Neural cell (in vitro differentiated cells): ENCODE measurements around the gene GRWD1. TPM values are rescaled to one million over a fixed set of nuclear protein-coding genes. Genes with fewer than 3 reads are reported as not detected.

ENCODE experiments used
- H2AFZ ChIP-seq: fragments of 200-600, 300-800 bp; sonication (generic), shearing (Covaris generic); 2 replicates; pipeline ENCODE4 v1.6.0; 2014; ENCODE audit warnings: low read depth, mild to moderate bottlenecking, antibody characterized with exemption, low read length, moderate library complexity
- H3F3A ChIP-seq: fragments of 200-600 bp; shearing (Covaris generic); 2 replicates; pipeline ENCODE4 v1.6.1; 2016; ENCODE audit warnings: mild to moderate bottlenecking, moderate library complexity, mixed read lengths, antibody characterized with exemption, low read length; ENCODE audit not compliant: insufficient read depth, poor library complexity, severe bottlenecking
- H3K27ac ChIP-seq: fragments of 200-600, 300-800 bp; sonication (generic), shearing (Covaris generic); 2 replicates; pipeline ENCODE4 v1.5.1; 2014; ENCODE audit warnings: mild to moderate bottlenecking, low read length, moderate library complexity
- H3K27me3 ChIP-seq: fragments of 300-800, 200-600 bp; sonication (generic), shearing (Covaris generic); 2 replicates; pipeline ENCODE4 v1.6.0; 2014; ENCODE audit warnings: mild to moderate bottlenecking, low read depth, low read length, moderate library complexity; ENCODE audit not compliant: insufficient read depth
- H3K36me3 ChIP-seq: fragments of 300-800, 200-600 bp; sonication (generic), shearing (Covaris generic); 2 replicates; pipeline ENCODE4 v1.5.1; 2014; ENCODE audit warnings: mild to moderate bottlenecking, antibody characterized with exemption, low read length, moderate library complexity; ENCODE audit not compliant: insufficient read depth
- H3K4me2 ChIP-seq: fragments of 300-800, 200-600 bp; sonication (generic), shearing (Covaris generic); 2 replicates; pipeline ENCODE4 v1.6.0; 2014; ENCODE audit warnings: mild to moderate bottlenecking, low read length
- H3K4me3 ChIP-seq: fragments of 300-800, 200-600 bp; sonication (generic), shearing (Covaris generic); 2 replicates; pipeline ENCODE4 v1.5.1; 2014; ENCODE audit warnings: mild to moderate bottlenecking, low read length, moderate library complexity
- H3K79me2 ChIP-seq: fragments of 200-600 bp; shearing (Covaris generic); replicated peaks from 2 replicates; pipeline ENCODE4 v1.6.0; 2014; ENCODE audit warnings: mild to moderate bottlenecking, low read length, moderate library complexity; ENCODE audit not compliant: insufficient read depth
- H3K9ac ChIP-seq: fragments of 300-800, 200-600 bp; sonication (generic), shearing (Covaris generic); 2 replicates; pipeline ENCODE4 v1.6.1; 2016; ENCODE audit warnings: mild to moderate bottlenecking, low read length, mixed read lengths
- H3K9me2 ChIP-seq: fragments of 200-600 bp; shearing (Covaris generic); 2 replicates; pipeline ENCODE4 v1.6.1; 2016; ENCODE audit warnings: mild to moderate bottlenecking, low read length, mixed read lengths; ENCODE audit not compliant: insufficient read depth
- H3K9me3 ChIP-seq: fragments of 200-600, 300-800 bp; sonication (generic), shearing (Covaris generic); 2 replicates; pipeline ENCODE4 v1.6.1; 2016; ENCODE audit warnings: mild to moderate bottlenecking, mixed run types, low read length, moderate library complexity, mixed read lengths
- H4K20me1 ChIP-seq: fragments of 200-600 bp; shearing (Covaris generic); 2 replicates; pipeline ENCODE4 v1.6.1; 2016; ENCODE audit warnings: mild to moderate bottlenecking, mixed run types; ENCODE audit not compliant: insufficient read depth
- CTCF ChIP-seq: fragments of 450-650 bp; IDR thresholded peaks from 2 replicates; pipeline ENCODE4 v1.5.1; 2014; ENCODE audit warnings: antibody characterized with exemption, mild to moderate bottlenecking, moderate library complexity; ENCODE audit not compliant: poor library complexity, severe bottlenecking
- EP300 ChIP-seq: fragments of 450-650 bp; conservative IDR thresholded peaks from 2 replicates; pipeline ENCODE4 v1.6.1; 2014; ENCODE audit warnings: antibody characterized with exemption, mild to moderate bottlenecking, moderate library complexity; ENCODE audit not compliant: poor library complexity, severe bottlenecking
- EZH2 ChIP-seq: fragments of 200-600, 300-800 bp; shearing (Covaris generic), sonication (generic); IDR thresholded peaks from 2 replicates; pipeline ENCODE4 v1.6.1; 2014; ENCODE audit warnings: antibody characterized with exemption, low read length, borderline replicate concordance, mild to moderate bottlenecking; ENCODE audit not compliant: insufficient read depth, poor library complexity, severe bottlenecking
- MXI1 ChIP-seq: fragments of 450-650 bp; conservative IDR thresholded peaks from 2 replicates; pipeline ENCODE4 v1.6.1; 2014; ENCODE audit warnings: antibody characterized with exemption, mild to moderate bottlenecking; ENCODE audit not compliant: poor library complexity, severe bottlenecking
- POLR2AphosphoS5 ChIP-seq: IDR thresholded peaks from 2 replicates; pipeline ENCODE4 v1.6.1; 2012
- RAD21 ChIP-seq: fragments of 450-650 bp; conservative IDR thresholded peaks from 2 replicates; pipeline ENCODE4 v1.6.1; 2014; ENCODE audit warnings: antibody characterized with exemption, mild to moderate bottlenecking, moderate library complexity
- REST ChIP-seq: IDR thresholded peaks from 2 replicates; pipeline ENCODE4 v1.6.1; 2012; ENCODE audit warnings: borderline replicate concordance
- SMC3 ChIP-seq: fragments of 450-650 bp; conservative IDR thresholded peaks from 2 replicates; pipeline ENCODE4 v1.6.1; 2014; ENCODE audit warnings: antibody characterized with exemption, mild to moderate bottlenecking, moderate library complexity; ENCODE audit not compliant: poor library complexity
- TAF1 ChIP-seq: IDR thresholded peaks from 2 replicates; pipeline ENCODE4 v1.6.1; 2012; ENCODE audit warnings: low read depth
- polyA plus RNA-seq: library from polyadenylated mRNA; depleted of rRNA; stranded (reverse); fragments of >200 nt; gene quantifications from 2 replicates; pipeline ENCODE4 v1.2.3, GENCODE V29; 2014

Gene GRWD1
- polyA plus RNA-seq, 1 donor from 2014 or later = 11.8 TPM

- no peak for TF ChIP-seq RAD21
- TF ChIP-seq SMC3 = no peak
- TF ChIP-seq MXI1 = no peak
- no peak for TF ChIP-seq CTCF
- no peak for TF ChIP-seq EZH2
- no peak for TF ChIP-seq EP300
- TF ChIP-seq TAF1 = no peak
- TF ChIP-seq POLR2AphosphoS5 = no peak
- TF ChIP-seq REST = no peak
- Histone ChIP-seq H3K4me3 (no peak overlapping the region), H3F3A (no peaks in the 10 kb centered on the region), H2AFZ (no peak overlapping the region), H3K79me2 (peaks cover 9% of the 10 kb centered on the region), H3K9me3 (no peaks in the 10 kb centered on the region), H3K4me2 (no peak overlapping the region), H3K36me3 (no peaks in the 10 kb centered on the region), H3K27me3 (no peaks in the 10 kb centered on the region), H3K9me2 (no peaks in the 10 kb centered on the region), H3K27ac (no peak overlapping the region), H4K20me1 (peaks cover 2% of the 10 kb centered on the region), H3K9ac (no peak overlapping the region)
Observed at GRCh38 chr19:48465215-48465614, 19.4 kb downstream of the GRWD1 start.

- Histone ChIP-seq H3K36me3 (no peaks in the 10 kb centered on the region), H3K9me2 (no peaks in the 10 kb centered on the region), H3K4me3 (no peak overlapping the region), H4K20me1 (peaks cover 6% of the 10 kb centered on the region), H3K9me3 (no peaks in the 10 kb centered on the region), H3K9ac (no peak overlapping the region), H3F3A (no peaks in the 10 kb centered on the region), H3K27me3 (no peaks in the 10 kb centered on the region), H2AFZ (no peak overlapping the region), H3K4me2 (no peak overlapping the region), H3K27ac (no peak overlapping the region), H3K79me2 (peaks cover 24% of the 10 kb centered on the region)
- TF ChIP-seq EP300 = no peak
- TF ChIP-seq MXI1 = no peak
- TF ChIP-seq SMC3 = no peak
Observed at GRCh38 chr19:48466561-48467325, 21.0 kb downstream of the GRWD1 start.
